ENCODE measurements around the gene NBPF1.
A peak's percentile ranks its signal among the peaks of the same experiment; 100 is the strongest.
"Not testable (repeated sequence)": the region's sequence is repeated elsewhere in the genome, so short reads cannot be mapped to it uniquely, and the experiment has no call there.

Gene NBPF1

DNA sequence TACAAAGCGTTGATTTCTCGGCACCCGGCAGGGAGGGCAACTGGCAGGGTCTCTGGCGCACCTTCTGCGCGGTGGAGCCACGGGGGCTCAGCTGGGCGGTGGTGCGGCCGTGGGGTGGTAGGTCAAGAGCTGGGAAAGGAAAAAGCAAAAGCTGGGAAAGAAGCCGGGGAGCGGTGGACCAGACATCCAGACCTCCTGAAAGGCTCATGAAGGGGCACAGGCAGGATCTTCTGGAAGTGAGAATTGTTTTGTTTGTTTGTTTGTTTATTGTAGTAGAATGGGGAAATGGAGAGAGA lies 92.1 kb downstream of the NBPF1 start:
- no peak overlapping the region for H3K4me3 ChIP-seq (ENCODE audit: low read depth, low read length)
- no peak for TF ChIP-seq CTCF (IDR thresholded peaks at IDR 0.05; ENCODE audit: low read depth, low read length)

- not testable (repeated sequence) for H3K4me3 ChIP-seq (ENCODE audit: low read depth, low read length)
Observed at GRCh38 chr1:16520435-16521287, 92.7 kb downstream of the NBPF1 start.

DNA sequence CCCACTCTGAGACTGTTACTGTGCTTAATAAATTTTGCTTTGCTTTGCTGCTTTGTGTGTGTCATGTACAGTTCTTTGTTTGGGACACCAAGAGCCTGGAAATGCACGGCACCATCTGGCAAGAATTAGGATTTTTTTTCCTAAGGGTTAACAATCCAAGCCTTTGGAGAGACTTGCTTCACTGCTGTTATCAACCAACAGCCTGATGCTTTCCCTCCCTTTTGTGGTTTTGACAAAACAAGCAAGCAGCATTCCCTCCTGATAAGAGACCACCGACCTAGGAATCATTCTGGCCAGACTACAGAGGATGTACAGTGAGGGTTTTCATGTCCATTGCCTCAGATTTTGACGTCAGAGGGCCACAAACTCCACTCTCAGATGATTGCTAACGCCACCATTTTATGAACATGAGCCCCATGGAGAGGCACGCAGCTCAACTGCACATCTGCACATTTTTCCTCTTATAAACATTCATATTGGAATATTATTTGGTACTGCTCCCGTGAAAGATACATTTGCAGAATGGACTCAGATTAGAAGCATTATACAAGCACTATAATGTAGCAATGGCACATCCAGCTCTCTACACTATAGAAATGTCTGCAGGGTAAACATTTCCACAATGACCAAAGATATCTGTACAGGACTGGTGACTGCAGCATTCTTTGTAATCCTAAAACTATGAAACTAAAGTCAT lies 94.0 kb downstream of the NBPF1 start:
- not testable (repeated sequence) for H3K4me3 ChIP-seq (ENCODE audit: low read depth, low read length)

- not testable (repeated sequence) for H3K4me3 ChIP-seq (ENCODE audit: low read depth, low read length)
Observed at GRCh38 chr1:16518913-16519254, 94.5 kb downstream of the NBPF1 start.

DNA sequence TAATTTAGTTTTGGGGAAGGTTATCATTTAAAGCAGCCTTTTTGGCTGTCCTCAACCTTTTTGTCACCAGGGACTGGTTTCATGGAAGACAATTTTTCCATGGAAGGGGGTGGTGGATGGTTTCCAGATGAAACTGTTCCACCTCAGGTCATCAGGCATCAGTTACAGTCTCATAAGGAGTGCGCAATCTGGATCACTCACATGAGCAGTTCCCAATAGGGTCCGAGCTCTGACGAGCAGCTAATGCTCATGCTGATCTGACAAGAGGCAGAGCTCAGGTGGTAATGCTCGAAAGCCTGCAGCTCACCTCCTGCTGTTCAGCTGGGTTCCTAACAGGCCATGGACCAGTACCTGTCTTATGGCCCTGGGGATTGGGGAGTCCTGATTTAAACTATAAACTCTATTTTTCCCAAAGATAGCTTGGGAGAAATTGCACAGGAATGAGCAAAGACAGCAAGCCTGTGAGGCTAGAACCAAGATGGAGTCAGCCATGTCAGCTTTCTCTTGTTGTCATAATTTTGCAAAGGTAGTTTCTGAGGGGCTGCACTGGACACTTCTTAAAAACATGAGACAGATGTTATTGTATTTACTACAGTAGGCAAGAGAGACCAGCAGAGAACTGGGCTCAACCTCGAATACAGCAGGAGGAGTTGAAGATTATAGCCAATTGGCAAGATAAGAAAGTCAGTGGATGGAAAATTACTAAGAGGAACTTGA lies 96.5 kb downstream of the NBPF1 start:
- H3K4me3 ChIP-seq (ENCODE audit: low read depth, low read length): not testable (repeated sequence)

- H3K4me3 ChIP-seq (ENCODE audit: low read depth, low read length): peak within 1 kb of the TSS; percentile 46
Observed at GRCh38 chr1:16514107-16515055, 99.0 kb downstream of the NBPF1 start, which contains the start of gene RNU1-1. Gene RNU1-1 (minus strand): TSS chr1:16514285.

DNA sequence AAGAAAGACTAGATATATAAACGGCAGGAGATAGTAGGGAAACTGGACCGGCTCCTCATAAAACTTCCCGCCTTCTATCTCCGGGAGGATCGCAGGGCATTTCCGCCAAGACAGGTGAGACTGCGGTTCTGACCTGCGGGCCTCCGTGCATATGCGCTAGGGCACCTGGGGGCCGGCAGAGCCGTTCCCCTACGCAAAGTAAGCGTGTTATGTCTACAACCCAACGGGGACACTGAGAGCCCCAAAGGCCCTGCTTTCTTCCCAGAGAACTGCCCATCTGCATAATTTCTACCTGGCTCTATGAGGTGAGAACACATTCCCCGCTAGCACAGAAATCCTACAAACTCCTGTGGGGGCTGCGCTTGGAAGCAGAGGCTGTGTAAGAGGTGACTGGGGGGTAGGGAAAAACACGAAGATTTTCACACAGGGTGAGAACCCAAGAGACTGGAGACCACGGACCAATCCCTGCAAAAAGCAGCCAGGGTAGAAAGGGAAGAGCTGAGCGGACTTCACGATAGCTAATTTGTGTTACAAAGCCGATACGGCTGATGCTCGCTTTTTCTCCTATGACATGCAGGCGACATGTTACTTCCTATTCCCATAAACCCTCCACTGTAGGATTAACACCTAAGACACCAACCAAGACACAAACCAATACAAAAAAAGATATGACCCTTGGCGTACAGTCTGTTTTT lies 99.8 kb downstream of the NBPF1 start:
- H3K4me3 ChIP-seq (ENCODE audit: low read depth, low read length): not testable (repeated sequence)

DNA sequence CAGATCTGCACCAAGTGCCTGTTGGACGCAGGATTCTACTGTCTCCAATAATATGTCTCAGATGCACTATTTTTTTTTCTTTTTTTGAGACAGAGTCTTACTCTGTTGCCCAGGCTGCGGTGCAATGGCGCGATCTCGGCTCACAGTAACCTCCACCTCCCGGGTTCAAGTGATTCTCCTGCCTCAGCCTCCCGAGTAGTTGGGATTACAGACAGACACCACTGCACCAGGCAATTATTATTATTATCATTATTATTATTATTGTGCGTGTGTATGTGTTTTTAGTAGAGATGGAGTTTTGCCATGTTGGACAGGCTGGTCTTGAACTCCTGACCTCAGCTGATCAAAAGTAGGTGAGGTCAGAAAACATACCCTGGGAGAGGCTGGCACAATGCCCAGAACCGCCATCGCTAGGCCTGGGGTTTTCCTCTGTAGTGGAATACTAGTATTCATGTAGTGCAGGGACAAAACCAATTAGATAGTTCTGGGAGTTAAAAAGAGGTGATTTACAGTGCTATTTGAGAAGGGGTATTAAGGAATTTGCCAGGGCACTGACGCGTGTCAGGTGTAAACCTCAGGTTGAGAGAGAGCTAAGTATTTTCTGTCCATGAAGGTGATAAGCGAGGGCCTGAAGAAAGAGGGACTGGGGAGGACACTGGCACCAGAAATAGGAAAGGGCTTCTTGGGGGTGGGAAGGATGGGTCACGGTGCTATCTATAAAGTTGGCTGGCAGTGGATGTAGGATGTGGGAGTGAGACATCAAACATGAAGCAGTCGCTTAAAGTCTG lies 100.5 kb downstream of the NBPF1 start:
- not testable (repeated sequence) for H3K4me3 ChIP-seq (ENCODE audit: low read depth, low read length)
